HepG2 (cell line): ENCODE measurements around the gene NCOA4.

Source experiments
- ARNTL ChIP-seq: sonication (generic); formaldehyde crosslinking; IDR thresholded peaks from 2 replicates; pipeline ENCODE4 v1.4.0; 2020; ENCODE audit warnings: mild to moderate bottlenecking, missing genetic modification reagents
- BCLAF1 ChIP-seq: fragments of 450-650 bp; IDR thresholded peaks from 2 replicates; pipeline ENCODE4 v1.6.1; 2017; ENCODE audit warnings: mild to moderate bottlenecking
- FOXM1 ChIP-seq: sonication (generic); formaldehyde crosslinking; IDR thresholded peaks from 2 replicates; pipeline ENCODE4 v1.5.0; 2020; ENCODE audit warnings: missing genetic modification reagents
- HNRNPL ChIP-seq: fragments of 200-400 bp; formaldehyde crosslinking; IDR thresholded peaks from 2 replicates; pipeline ENCODE4 v1.6.1; 2017; ENCODE audit warnings: mild to moderate bottlenecking, low read depth, low read length
- KLF11 ChIP-seq: IDR thresholded peaks from 2 replicates; pipeline ENCODE4 v1.6.1; 2016; ENCODE audit warnings: missing compliant biosample characterization
- POLR2A ChIP-seq, 2 experiments: IDR thresholded peaks; 2 replicates each; pipeline ENCODE4 v1.6.1; 2011; ENCODE audit warnings: low read depth in 2 of 2, low read length in 2 of 2, mild to moderate bottlenecking in 1 of 2, moderate library complexity in 1 of 2; ENCODE audit not compliant: insufficient read depth in 1 of 2
- ZNF274 ChIP-seq: sonication (generic); formaldehyde crosslinking; IDR thresholded peaks from 2 replicates; pipeline ENCODE4 v1.5.1; 2020; ENCODE audit warnings: mild to moderate bottlenecking, missing genetic modification reagents
- ZNF792 ChIP-seq: IDR thresholded peaks from 2 replicates; pipeline ENCODE4 v1.6.1; 2016
- TF ChIP-seq, protein P1 (sequence below), 2 experiments: IDR thresholded peaks; 2 replicates each; pipeline ENCODE4 v1.6.1; 2011 to 2012; ENCODE audit warnings: low read length in 2 of 2, borderline replicate concordance in 1 of 2, low read depth in 1 of 2, mild to moderate bottlenecking in 1 of 2, moderate library complexity in 1 of 2

DNA sequence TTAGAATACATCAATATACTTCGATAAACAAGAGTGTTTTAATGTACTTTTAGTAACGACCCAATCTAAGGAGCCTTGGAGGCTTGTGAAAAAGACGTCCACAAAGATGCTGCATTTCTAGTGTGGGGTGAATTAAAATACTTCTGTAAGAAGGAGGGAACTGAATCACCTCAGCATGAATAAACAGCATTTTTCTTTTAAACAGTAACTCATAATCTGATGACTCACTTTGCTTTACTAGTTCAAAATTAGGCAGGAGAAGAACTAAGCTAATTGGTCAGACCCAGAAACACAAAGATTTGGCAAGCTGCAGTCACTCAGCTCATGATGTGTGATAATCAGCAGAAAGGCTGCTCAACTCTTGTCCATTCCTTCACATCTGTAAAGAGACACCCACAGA, 24.2 kb downstream of the NCOA4 start:
- TF ChIP-seq KLF11 (CRISPR knock-in tag) (no peak), POLR2A (IDR thresholded peaks at IDR 0.05; ENCODE audit: insufficient read depth in 1 of 2, low read depth in 2 of 2, low read length in 2 of 2) (no peak), FOXM1 (no peak), HNRNPL (no peak), ARNTL (no peak), BCLAF1 (no peak), ZNF792 (CRISPR knock-in tag) (no peak), ZNF274 (CRISPR knock-in tag) (no peak)
- TF ChIP-seq, protein P1, sequence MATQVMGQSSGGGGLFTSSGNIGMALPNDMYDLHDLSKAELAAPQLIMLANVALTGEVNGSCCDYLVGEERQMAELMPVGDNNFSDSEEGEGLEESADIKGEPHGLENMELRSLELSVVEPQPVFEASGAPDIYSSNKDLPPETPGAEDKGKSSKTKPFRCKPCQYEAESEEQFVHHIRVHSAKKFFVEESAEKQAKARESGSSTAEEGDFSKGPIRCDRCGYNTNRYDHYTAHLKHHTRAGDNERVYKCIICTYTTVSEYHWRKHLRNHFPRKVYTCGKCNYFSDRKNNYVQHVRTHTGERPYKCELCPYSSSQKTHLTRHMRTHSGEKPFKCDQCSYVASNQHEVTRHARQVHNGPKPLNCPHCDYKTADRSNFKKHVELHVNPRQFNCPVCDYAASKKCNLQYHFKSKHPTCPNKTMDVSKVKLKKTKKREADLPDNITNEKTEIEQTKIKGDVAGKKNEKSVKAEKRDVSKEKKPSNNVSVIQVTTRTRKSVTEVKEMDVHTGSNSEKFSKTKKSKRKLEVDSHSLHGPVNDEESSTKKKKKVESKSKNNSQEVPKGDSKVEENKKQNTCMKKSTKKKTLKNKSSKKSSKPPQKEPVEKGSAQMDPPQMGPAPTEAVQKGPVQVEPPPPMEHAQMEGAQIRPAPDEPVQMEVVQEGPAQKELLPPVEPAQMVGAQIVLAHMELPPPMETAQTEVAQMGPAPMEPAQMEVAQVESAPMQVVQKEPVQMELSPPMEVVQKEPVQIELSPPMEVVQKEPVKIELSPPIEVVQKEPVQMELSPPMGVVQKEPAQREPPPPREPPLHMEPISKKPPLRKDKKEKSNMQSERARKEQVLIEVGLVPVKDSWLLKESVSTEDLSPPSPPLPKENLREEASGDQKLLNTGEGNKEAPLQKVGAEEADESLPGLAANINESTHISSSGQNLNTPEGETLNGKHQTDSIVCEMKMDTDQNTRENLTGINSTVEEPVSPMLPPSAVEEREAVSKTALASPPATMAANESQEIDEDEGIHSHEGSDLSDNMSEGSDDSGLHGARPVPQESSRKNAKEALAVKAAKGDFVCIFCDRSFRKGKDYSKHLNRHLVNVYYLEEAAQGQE (IDR thresholded peaks at IDR 0.05; ENCODE audit: borderline replicate concordance in 1 of 2, low read depth in 1 of 2, low read length in 2 of 2) = no peak
